ENCODE measurements around the gene PDE3B. TPM values are rescaled to one million over a fixed set of nuclear protein-coding genes. Genes with fewer than 3 reads are reported as not detected.

The PDE3B gene
- total RNA-seq, 1 donor from 2014 or later = 26.9 TPM

DNA sequence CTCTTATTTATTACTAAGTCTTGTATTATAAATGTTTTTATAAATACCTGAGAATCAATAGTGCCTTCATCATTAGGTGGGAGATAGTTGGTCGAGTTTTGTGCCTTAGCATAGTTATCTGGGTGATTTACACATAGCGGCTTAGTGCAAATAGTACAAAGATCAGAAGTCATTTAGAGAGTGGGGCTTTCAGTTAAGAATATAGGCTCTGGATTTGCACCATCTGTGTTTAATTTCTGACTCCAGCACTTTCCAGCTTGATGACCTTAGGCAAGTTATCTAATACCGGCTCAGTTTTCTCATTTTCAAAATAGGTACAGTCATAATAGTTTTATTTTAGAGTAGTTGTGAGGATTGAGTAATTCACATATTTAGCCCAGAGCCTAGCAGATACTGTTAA, 26.4 kb downstream of the PDE3B start:
- Mint-ChIP-seq H3K4me1 (ENCODE audit: low read depth) (peaks cover 18% of the 10 kb centered on the region), H3K36me3 (ENCODE audit: insufficient read depth) (peaks cover 5% of the 10 kb centered on the region), H3K27me3 (no peaks in the 10 kb centered on the region), H3K4me3 (ENCODE audit: low read depth) (no peak overlapping the region), H3K27ac (no peak overlapping the region), H3K9me3 (ENCODE audit: low read depth) (peaks cover 6% of the 10 kb centered on the region)
- TF ChIP-seq, protein P1, sequence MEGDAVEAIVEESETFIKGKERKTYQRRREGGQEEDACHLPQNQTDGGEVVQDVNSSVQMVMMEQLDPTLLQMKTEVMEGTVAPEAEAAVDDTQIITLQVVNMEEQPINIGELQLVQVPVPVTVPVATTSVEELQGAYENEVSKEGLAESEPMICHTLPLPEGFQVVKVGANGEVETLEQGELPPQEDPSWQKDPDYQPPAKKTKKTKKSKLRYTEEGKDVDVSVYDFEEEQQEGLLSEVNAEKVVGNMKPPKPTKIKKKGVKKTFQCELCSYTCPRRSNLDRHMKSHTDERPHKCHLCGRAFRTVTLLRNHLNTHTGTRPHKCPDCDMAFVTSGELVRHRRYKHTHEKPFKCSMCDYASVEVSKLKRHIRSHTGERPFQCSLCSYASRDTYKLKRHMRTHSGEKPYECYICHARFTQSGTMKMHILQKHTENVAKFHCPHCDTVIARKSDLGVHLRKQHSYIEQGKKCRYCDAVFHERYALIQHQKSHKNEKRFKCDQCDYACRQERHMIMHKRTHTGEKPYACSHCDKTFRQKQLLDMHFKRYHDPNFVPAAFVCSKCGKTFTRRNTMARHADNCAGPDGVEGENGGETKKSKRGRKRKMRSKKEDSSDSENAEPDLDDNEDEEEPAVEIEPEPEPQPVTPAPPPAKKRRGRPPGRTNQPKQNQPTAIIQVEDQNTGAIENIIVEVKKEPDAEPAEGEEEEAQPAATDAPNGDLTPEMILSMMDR (IDR thresholded peaks at IDR 0.05; ENCODE audit: unreplicated experiment) = no peak
- no peak for DNase-seq (ENCODE audit: low spot score, unreplicated experiment)

GRCh38 chr11:14672635-14673034, 29.0 kb downstream of the PDE3B start:
- no peak for DNase-seq (ENCODE audit: low spot score, unreplicated experiment)
- H3K9me3 Mint-ChIP-seq (ENCODE audit: low read depth) = no peaks in the 10 kb centered on the region
- H3K4me3 Mint-ChIP-seq (ENCODE audit: low read depth) = no peak overlapping the region
- H3K4me1 Mint-ChIP-seq (ENCODE audit: low read depth) = peaks cover 18% of the 10 kb centered on the region
- no peaks in the 10 kb centered on the region for H3K27me3 Mint-ChIP-seq
- TF ChIP-seq, protein P1 (IDR thresholded peaks at IDR 0.05; ENCODE audit: unreplicated experiment) = no peak
- H3K27ac Mint-ChIP-seq = no peak overlapping the region
- H3K36me3 Mint-ChIP-seq (ENCODE audit: insufficient read depth) = peaks cover 3% of the 10 kb centered on the region

DNA sequence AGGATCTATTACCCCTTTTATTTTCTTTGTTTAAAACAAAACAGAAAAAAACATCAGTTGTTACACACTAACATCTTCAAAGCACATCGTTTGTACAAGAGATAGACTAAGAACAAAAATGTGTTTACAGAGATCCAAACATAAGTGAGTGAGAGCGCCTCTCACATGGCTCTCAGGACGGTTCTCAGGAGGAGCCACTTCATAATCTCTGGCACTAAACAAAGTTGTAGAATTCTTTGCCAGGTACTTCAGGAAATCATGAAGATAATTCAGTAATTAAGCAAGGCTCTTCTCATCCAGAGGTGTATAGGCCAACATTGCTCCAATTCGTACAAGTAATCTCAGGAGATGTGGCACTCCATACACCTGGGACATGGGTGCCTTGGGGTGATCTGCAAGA, 29.8 kb downstream of the PDE3B start:
- TF ChIP-seq, protein P1 (IDR thresholded peaks at IDR 0.05; ENCODE audit: unreplicated experiment) = no peak
- H3K36me3 Mint-ChIP-seq (ENCODE audit: insufficient read depth) = peaks cover 3% of the 10 kb centered on the region
- DNase-seq (ENCODE audit: low spot score, unreplicated experiment) = no peak
- peaks cover 17% of the 10 kb centered on the region for H3K4me1 Mint-ChIP-seq (ENCODE audit: low read depth)
- H3K9me3 Mint-ChIP-seq (ENCODE audit: low read depth) = peaks cover 3% of the 10 kb centered on the region
- no peak overlapping the region for H3K4me3 Mint-ChIP-seq (ENCODE audit: low read depth)
- no peak overlapping the region for H3K27ac Mint-ChIP-seq
- no peaks in the 10 kb centered on the region for H3K27me3 Mint-ChIP-seq

DNA sequence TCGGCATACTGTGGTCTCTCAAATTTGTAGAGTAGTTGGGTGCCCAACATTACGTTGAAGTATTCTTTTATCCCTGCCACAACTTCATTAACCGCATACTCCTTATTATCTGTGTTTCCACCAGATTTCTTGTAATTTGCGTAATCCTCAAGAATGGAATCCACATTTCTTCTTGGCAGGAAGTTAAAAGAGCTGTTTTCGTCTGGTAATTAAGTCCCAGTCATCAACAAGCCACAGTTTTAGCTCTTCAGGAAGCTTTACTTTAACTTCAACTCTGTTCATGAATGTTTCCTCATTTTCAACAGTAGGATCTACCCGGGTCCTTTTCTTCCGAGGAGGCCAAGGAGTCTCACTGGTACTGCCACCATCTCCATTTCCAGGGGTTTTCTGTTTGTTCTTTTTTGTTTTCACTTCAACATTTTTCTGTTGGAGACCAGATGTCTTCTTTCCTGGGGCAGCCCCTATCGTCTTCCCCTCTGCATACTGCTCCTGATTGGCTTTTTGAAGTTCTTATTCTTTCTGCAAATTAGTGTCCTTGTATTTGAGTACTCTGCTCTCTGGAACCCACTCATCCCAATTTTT, 30.3 kb downstream of the PDE3B start:
- no peak overlapping the region for H3K27ac Mint-ChIP-seq
- peaks cover 4% of the 10 kb centered on the region for H3K36me3 Mint-ChIP-seq (ENCODE audit: insufficient read depth)

DNA sequence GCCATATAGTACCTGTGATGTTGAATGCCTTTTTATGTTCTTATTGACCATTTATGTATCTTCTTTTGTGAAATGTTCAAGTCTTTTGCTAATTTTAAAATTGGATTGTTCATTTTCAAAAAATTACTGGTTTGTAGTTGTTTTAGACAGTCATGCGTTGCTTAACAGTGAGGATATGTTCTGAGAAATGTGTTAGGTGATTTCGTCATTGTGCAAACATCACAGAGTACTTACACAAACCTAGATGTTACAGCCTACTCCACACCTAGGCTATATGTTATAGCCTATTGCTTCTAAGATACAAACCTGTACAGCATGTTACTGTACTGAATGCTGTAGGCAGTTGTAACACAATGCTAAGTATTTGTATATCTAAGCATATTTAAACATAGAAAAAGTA, 32.5 kb downstream of the PDE3B start:
- peaks cover 4% of the 10 kb centered on the region for H3K4me1 Mint-ChIP-seq (ENCODE audit: low read depth)
- no peaks in the 10 kb centered on the region for H3K27me3 Mint-ChIP-seq
- H3K27ac Mint-ChIP-seq = no peak overlapping the region
- H3K4me3 Mint-ChIP-seq (ENCODE audit: low read depth) = no peak overlapping the region
- TF ChIP-seq, protein P1 (IDR thresholded peaks at IDR 0.05; ENCODE audit: unreplicated experiment) = no peak
- peaks cover 11% of the 10 kb centered on the region for H3K36me3 Mint-ChIP-seq (ENCODE audit: insufficient read depth)
- DNase-seq (ENCODE audit: low spot score, unreplicated experiment) = no peak
- H3K9me3 Mint-ChIP-seq (ENCODE audit: low read depth) = peaks cover 14% of the 10 kb centered on the region

More for the DNA sequence above, 30.3 kb downstream of the PDE3B start:
- no peak overlapping the region for H3K4me3 Mint-ChIP-seq (ENCODE audit: low read depth)
- H3K9me3 Mint-ChIP-seq (ENCODE audit: low read depth) = peaks cover 6% of the 10 kb centered on the region
- no peaks in the 10 kb centered on the region for H3K27me3 Mint-ChIP-seq
- TF ChIP-seq, protein P1 (IDR thresholded peaks at IDR 0.05; ENCODE audit: unreplicated experiment) = no peak
- peaks cover 12% of the 10 kb centered on the region for H3K4me1 Mint-ChIP-seq (ENCODE audit: low read depth)
- no peak for DNase-seq (ENCODE audit: low spot score, unreplicated experiment)

Data from progenitor cell of endocrine pancreas (in vitro differentiated cells).